ENCODE results near the gene PPP1R1B.

PPP1R1B gene

GRCh38 chr17:39600997-39601597 is 25.7 kb upstream of the PPP1R1B start:
- DNase-seq: no peak

GRCh38 chr17:39601758-39602532 is 24.8 kb upstream of the PPP1R1B start:
- no peak for DNase-seq

- DNase-seq: no peak
These were observed 24.0 kb upstream of the PPP1R1B start for GRCh38 chr17:39602533-39603303.

- DNase-seq: no peak
These were observed 23.3 kb upstream of the PPP1R1B start for GRCh38 chr17:39603304-39604016.

GRCh38 chr17:39604911-39605491 is 21.8 kb upstream of the PPP1R1B start:
- DNase-seq: no peak

- DNase-seq: no peak
These were observed 21.0 kb upstream of the PPP1R1B start for GRCh38 chr17:39605492-39606433.

GRCh38 chr17:39606434-39607056 is 20.2 kb upstream of the PPP1R1B start:
- no peak for DNase-seq

- DNase-seq: no peak
These were observed 19.5 kb upstream of the PPP1R1B start for GRCh38 chr17:39607057-39607850.

- DNase-seq: no peak
These were observed 19.0 kb upstream of the PPP1R1B start, which contains the start of gene NEUROD2 for GRCh38 chr17:39607851-39608130. Gene NEUROD2 (minus strand): TSS chr17:39607920. CDS start chr17:39606599, 1,321 bp downstream.

GRCh38 chr17:39608142-39608981 is 18.4 kb upstream of the PPP1R1B start:
- no peak for DNase-seq

- DNase-seq: no peak
These were observed 17.2 kb upstream of the PPP1R1B start for GRCh38 chr17:39609416-39610025.

- DNase-seq: no peak
These were observed 15.2 kb upstream of the PPP1R1B start for GRCh38 chr17:39611401-39612112.

GRCh38 chr17:39612291-39612894 is 14.4 kb upstream of the PPP1R1B start:
- DNase-seq: no peak

GRCh38 chr17:39612935-39613464 is 13.8 kb upstream of the PPP1R1B start:
- no peak for DNase-seq

GRCh38 chr17:39614545-39615157 is 12.1 kb upstream of the PPP1R1B start:
- DNase-seq: no peak

GRCh38 chr17:39615434-39615833 is 11.3 kb upstream of the PPP1R1B start:
- no peak for DNase-seq

- no peak for DNase-seq
These were observed 9.7 kb upstream of the PPP1R1B start for GRCh38 chr17:39617100-39617445.

Measured in activated T-cell treated with anti-CD3 and anti-CD28 coated beads for 4 hours (primary cell).